ENCODE results near the gene LSM7. TPM values are rescaled to one million over a fixed set of nuclear protein-coding genes. Genes with fewer than 3 reads are reported as not detected.

Gene LSM7
- total and polyA plus RNA-seq, 9 of the 15 experiments (the other 6 are each of a cell fraction or from before 2014, with no cell fraction given), result 40.5 to 690 (median 265) TPM

- no peaks in the 10 kb centered on the region for H3K36me3 ChIP-seq (ENCODE audit: control insufficient read depth, insufficient read depth, low read length)
- DNase-seq (ENCODE audit: extremely low read depth in 1 of 4, low spot score in 3 of 4) (no peak), ATAC-seq (no peak), FAIRE-seq (no peak)
- no peak overlapping the region for H3K4me3 ChIP-seq
- no peaks in the 10 kb centered on the region for H3K79me2 ChIP-seq (ENCODE audit: control insufficient read depth, insufficient read depth, low read length)
- POLR2A ChIA-PET, result interaction anchor here (0.8 kb wide), 1 partner anchor 100 kb away, joined by 4 read pairs; no protein-coding TSS in a partner anchor
- 37% methylated on average over 17 of the region's 26 CpGs for WGBS (ENCODE audit: insufficient coverage, low coverage, missing lambda C conversion rate)
- CTCF ChIA-PET (ENCODE audit: low intra/inter-chr PET ratio), result no interaction called here
- H3K9ac ChIP-seq (ENCODE audit: insufficient read depth in 1 of 2, low read depth in 2 of 2, low read length in 2 of 2), result 0 out of 4 replicates have a peak overlapping the region, but pooled peaks of 1 of the 2 experiments have one; percentile 36
- H3K4me2 ChIP-seq (ENCODE audit: insufficient read depth, low read length), result no peak overlapping the region
- peaks cover 0 to 13% of the 10 kb centered on the region in 2 experiments; a peak in 2 of 5 replicates for H3K27me3 ChIP-seq (ENCODE audit: control insufficient read depth in 2 of 2, insufficient read depth in 2 of 2, low read length in 2 of 2)
- in situ Hi-C loops (cut with MboI), result no loop called here
- peaks cover 3% of the 10 kb centered on the region for H3K9me1 ChIP-seq (ENCODE audit: control insufficient read depth, insufficient read depth, low read length)
- no peak overlapping the region for H3K27ac ChIP-seq (ENCODE audit: extremely low read depth, low read depth, low read length)
- no TSS peak for BruUV-seq (replicated peaks)
- peaks cover 7 to 53% of the 10 kb centered on the region in 2 experiments; a peak in 4 of 5 replicates for H3K4me1 ChIP-seq (replicated peaks in 1 of 2; ENCODE audit: control insufficient read depth in 2 of 2, insufficient read depth in 2 of 2, low read length in 2 of 2)
- intact Hi-C loops (cut with micrococcal nuclease), result no loop called here
- no peak overlapping the region for H2AFZ ChIP-seq (ENCODE audit: low read depth, low read length)
- no peaks in the 10 kb centered on the region for H3K9me3 ChIP-seq (replicated peaks; ENCODE audit: control insufficient read depth, insufficient read depth, low read depth, low read length)
- H4K20me1 ChIP-seq (replicated peaks; ENCODE audit: control insufficient read depth, insufficient read depth, low read length), result no peaks in the 10 kb centered on the region
- TF ChIP-seq ZNF445 (CRISPR knock-in tag; IDR thresholded peaks at IDR 0.05; ENCODE audit: low read depth) (no peak), KAT8 (IDR thresholded peaks at IDR 0.05; ENCODE audit: low read depth) (no peak), ZNF316 (IDR thresholded peaks at IDR 0.05) (no peak), ZFP36 (IDR thresholded peaks at IDR 0.05; ENCODE audit: low read depth, low read length, partially characterized antibody) (peak; percentile 80), CHD4 (IDR thresholded peaks at IDR 0.05; ENCODE audit: insufficient read depth, insufficient replicate concordance, low read depth, low read length, poor library complexity, severe bottlenecking) (peak; percentile 20), ARNT (IDR thresholded peaks at IDR 0.05) (no peak), CBX1 (IDR thresholded peaks at IDR 0.05; ENCODE audit: low read depth) (0 out of 2 replicates have a peak, but pooled peaks have one; percentile 25), SMARCA5 (IDR thresholded peaks at IDR 0.05) (peak; percentile 36; the same call in 1 of the 2 replicates), BCOR (IDR thresholded peaks at IDR 0.05) (peak; percentile 81), RBM25 (IDR thresholded peaks at IDR 0.05; ENCODE audit: low read depth, low read length, severe bottlenecking) (peak; percentile 92), NR1H2 (CRISPR knock-in tag; IDR thresholded peaks at IDR 0.05) (no peak), ZNF318 (IDR thresholded peaks at IDR 0.05; ENCODE audit: borderline replicate concordance in 1 of 2, low read depth in 1 of 2) (no peak), ZNF140 (CRISPR knock-in tag; IDR thresholded peaks at IDR 0.05) (no peak), ELF1 (tag; IDR thresholded peaks at IDR 0.05) (no peak), PTBP1 (IDR thresholded peaks at IDR 0.05; ENCODE audit: low read depth, low read length) (peak; percentile 89; the same call in 1 of the 2 replicates), CBX3 (IDR thresholded peaks at IDR 0.05; ENCODE audit: borderline replicate concordance in 1 of 2, low read length in 2 of 2) (0 out of 3 replicates have a peak, but pooled peaks of 1 of the 2 experiments have one; percentile 15)
Measured at GRCh38 chr19:2303211-2303798, 25.1 kb downstream of the LSM7 start.

Data from K562 (cell line).